ENCODE measurements around the gene MRTFA. TPM values are rescaled to one million over a fixed set of nuclear protein-coding genes. Genes with fewer than 3 reads are reported as not detected.
"Not testable (repeated sequence)": the region's sequence is repeated elsewhere in the genome, so short reads cannot be mapped to it uniquely, and the experiment has no call there.

The MRTFA gene
- total RNA-seq, 1 donor from 2014 or later = 26.7 TPM

DNA sequence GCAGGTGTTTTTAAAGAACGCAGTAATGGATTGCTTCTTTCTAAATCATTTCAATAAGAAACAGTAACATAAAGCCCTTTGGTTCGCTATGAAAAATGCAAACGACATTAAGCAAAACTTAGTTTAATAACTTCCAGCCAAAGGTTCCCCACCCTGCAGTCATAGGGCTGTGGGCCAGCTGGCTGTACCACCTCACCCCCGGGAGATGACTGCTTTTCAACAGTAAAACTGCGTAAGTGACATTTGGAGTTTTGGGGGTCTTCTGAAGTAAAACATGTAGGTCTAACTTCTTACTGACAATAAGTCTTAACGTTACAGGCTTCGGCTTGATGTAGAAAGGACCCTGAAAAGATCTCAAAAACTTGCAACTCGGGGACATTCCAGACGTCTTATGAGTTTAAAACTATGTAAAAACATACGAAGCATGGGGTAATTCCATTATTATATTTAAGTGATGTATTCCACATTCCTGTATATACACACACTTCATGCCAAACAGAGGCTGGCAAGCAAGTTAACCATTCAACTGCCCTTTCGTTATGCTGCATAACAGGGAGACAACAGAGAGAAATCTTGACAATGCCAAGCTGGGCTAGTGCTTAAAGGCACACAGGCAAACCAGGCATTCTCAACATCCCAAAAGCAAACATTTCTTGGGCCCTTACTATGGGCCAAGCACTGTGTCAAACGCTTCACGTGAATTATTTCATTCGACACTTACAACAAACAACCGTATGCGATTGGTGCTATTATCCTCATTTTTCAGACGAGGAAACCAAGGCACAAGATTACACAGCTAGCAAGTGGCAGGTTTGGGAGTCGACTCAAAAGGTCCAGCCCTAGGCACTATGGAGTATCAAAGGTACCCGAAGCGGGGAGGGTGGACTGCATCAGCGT is 1.2 kb downstream of the MRTFA start:
- ATAC-seq = no peak
- peak; percentile 75 for DNase-seq (ENCODE audit: missing footprints)
- intact Hi-C loops (cut with DNase I) = loop anchor here (5.0 kb wide), 2 partner anchors 38 to 123 kb away; no protein-coding TSS in a partner anchor

GRCh38 chr22:40634119-40634903 is 2.2 kb downstream of the MRTFA start:
- intact Hi-C loops (cut with DNase I) = no loop called here
- DNase-seq (ENCODE audit: missing footprints) (no peak), ATAC-seq (no peak)

DNA sequence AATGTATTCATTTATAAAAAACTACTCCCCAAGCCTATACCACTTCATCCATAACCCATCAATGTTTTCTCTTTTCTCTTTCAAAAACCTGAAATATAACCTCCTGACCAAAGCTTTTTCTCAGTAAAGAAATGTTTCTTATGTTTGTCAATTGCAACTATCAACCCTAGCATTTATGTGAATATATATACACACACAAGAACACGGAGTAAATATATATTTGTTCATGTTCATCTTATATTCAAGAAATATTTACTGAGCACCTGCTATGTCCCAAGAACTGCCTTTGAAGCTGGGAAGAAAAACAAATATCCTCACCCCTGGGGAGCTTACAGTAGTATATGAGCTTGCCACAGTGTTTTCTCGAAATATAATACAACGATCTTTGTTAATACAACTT is 3.5 kb downstream of the MRTFA start:
- no peak for ATAC-seq
- no peak for DNase-seq (ENCODE audit: missing footprints)
- intact Hi-C loops (cut with DNase I) = no loop called here

DNA sequence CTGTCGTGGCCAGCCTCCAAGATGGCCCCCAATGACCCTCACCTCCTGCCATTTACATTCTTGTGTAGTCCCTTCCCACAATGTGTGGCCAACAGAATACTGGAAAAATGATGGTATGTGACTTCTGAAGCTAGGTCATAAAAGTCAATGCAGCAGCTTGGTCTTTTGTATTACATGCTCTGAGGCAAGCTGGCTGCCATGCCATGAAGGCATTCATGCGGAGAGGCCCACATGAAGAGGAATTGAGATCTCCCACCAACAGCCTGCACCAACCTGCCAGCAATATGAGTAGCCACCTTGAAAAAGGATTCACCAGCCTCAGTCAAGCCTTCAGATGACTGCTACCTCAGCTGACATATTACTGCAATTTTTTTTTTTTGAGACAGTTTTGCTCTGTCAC is 4.6 kb downstream of the MRTFA start:
- ATAC-seq (no peak), DNase-seq (ENCODE audit: missing footprints) (no peak)
- intact Hi-C loops (cut with DNase I) = no loop called here

DNA sequence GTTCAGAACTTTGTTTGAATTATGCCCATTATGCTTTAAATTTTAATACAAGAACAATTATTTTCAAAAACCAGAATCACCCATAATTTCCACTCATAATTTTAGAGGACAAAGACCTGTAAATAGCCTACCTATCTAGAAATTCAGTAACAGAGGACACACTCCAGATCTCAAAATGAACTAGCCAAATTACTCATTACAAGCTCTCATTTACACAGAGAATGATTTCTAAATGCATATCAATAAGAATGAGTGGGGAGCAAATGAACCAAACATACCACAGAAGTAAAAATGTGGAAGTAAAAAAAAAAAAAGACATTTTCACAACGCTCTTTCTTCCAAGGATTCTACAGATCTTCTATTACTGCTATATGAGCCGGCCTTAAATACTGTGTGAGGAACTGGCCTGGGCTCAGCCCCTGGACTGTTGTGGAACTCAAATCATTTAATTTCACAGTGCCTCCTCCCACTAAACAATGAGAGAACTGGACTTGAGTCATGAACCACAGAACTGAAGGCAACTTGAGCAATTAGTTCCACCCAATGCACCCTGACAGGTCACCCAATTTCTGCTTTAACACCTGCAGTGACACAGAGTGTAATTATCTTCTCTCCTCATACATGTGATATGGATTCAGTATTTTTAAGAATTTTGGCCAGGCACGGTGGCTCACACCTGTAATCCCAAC is 8.0 kb downstream of the MRTFA start:
- DNase-seq (ENCODE audit: missing footprints) = no peak
- intact Hi-C loops (cut with DNase I) = no loop called here
- ATAC-seq = no peak

DNA sequence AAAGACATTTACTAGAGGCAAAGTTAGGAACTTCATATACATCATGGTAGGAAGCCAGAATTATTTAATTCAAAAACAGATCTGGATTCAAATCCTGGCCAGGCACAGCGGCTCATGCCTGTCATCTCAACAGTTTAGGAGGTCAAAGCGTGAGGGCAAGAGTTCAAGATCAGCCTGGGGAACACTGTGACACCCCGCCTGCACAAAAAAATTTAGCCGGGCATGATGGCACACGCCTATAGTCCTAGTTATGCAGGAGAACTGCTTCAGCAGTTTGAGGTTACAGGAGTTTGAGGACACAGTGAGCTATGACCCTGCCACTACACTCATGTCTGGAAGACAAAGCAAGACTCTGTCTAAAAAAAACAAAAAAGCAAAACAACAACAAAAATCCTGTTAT is 8.9 kb downstream of the MRTFA start:
- intact Hi-C loops (cut with DNase I) = no loop called here
- ATAC-seq (peak; percentile 36), DNase-seq (ENCODE audit: missing footprints) (no peak)

DNA sequence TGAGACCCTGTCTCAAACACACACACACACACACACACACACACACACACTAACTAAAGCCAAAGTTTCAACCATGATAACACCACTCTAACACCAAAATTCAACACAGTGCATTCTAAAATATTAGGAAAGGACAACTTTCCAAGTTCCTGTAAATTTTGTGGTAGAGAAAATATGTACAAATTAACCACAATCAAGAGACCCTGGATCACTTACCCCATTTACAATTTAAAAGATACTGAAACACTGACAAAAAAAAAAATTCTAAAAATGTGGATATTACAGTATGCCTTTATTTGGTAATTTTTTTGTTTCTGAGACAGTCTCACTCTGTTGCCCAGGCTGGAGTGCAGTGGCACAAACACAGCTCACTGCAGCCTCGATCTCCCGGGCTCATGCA is 9.7 kb downstream of the MRTFA start:
- DNase-seq (ENCODE audit: missing footprints) (no peak), ATAC-seq (no peak)
- intact Hi-C loops (cut with DNase I) = no loop called here

GRCh38 chr22:40625794-40626193 is 10.7 kb downstream of the MRTFA start:
- ATAC-seq; intact Hi-C loops (cut with DNase I); DNase-seq (ENCODE audit: missing footprints): not testable (repeated sequence)

DNA sequence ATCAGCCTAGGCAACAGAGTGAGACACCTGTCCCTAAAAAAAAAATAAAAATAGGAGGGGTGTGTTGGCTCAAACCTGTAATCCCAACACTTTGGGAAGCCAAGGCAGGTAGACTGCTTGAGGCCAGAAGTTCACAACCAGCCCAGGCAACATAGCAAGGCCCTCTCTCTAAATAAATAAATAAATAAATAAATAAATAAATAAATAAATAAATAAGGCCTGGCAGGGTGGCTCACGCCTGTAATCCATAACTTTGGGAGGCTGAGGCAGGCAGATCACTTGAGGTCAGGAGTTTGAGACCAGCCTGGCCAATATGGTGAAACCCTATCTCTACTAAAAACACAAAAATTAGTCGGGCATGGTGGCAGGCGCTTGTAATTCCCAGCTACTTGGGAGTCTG is 11.2 kb downstream of the MRTFA start:
- DNase-seq (ENCODE audit: missing footprints); ATAC-seq: not testable (repeated sequence)

GRCh38 chr22:40624770-40625169 is 11.7 kb downstream of the MRTFA start:
- intact Hi-C loops (cut with DNase I) = no loop called here
- ATAC-seq (no peak), DNase-seq (ENCODE audit: missing footprints) (no peak)

More for the DNA sequence above, 11.2 kb downstream of the MRTFA start:
- intact Hi-C loops (cut with DNase I) = not testable (repeated sequence)

- intact Hi-C loops (cut with DNase I) = no loop called here
- ATAC-seq (no peak), DNase-seq (ENCODE audit: missing footprints) (no peak)
Measured at GRCh38 chr22:40621309-40622151, 15.0 kb downstream of the MRTFA start.

- DNase-seq (ENCODE audit: missing footprints) (no peak), ATAC-seq (no peak)
- intact Hi-C loops (cut with DNase I) = no loop called here
Measured at GRCh38 chr22:40620464-40621046, 16.0 kb downstream of the MRTFA start.

DNA sequence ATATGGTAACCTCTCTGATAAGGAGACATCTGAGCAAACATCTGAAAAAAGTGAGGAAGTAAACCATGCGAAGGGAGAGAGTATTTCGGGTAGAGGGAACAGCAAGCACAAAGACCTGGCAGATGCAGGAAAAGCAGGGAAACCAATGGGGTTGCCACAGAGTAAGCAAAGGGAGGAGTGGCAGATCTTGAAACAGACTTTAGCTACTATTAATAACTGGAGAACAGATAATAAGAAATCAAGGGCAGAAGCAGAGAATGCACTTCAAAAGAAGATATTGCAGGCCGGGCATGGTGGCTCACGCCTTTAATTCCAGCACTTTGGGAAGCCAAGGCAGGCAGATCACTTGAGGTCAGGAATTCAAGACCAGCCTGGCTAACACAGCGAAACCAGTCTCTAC is 18.1 kb downstream of the MRTFA start:
- ATAC-seq (peak; percentile 43), DNase-seq (ENCODE audit: missing footprints) (no peak)
- intact Hi-C loops (cut with DNase I) = no loop called here

GRCh38 chr22:40616578-40616977 is 19.9 kb downstream of the MRTFA start:
- intact Hi-C loops (cut with DNase I) = no loop called here
- DNase-seq (ENCODE audit: missing footprints) (no peak), ATAC-seq (no peak)

DNA sequence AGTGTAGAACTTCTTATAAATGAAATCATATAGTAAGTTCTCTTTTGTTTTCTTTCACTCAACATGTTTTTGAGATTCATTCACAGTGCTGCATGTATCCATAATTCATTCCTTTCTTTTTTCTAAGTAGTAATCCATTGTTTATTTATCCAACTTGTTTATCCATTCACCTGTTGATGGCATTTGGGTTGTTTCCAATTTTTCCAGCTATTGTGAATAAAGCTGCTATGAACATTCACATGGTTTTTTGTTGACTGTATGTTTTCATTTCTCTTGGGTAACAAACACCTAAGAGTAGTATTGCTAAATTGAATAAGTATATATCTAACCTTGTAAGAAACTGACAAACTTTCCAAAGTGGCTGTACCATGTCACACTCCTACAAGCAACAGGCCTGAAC is 23.5 kb downstream of the MRTFA start:
- ATAC-seq (no peak), DNase-seq (ENCODE audit: missing footprints) (no peak)
- intact Hi-C loops (cut with DNase I) = no loop called here

DNA sequence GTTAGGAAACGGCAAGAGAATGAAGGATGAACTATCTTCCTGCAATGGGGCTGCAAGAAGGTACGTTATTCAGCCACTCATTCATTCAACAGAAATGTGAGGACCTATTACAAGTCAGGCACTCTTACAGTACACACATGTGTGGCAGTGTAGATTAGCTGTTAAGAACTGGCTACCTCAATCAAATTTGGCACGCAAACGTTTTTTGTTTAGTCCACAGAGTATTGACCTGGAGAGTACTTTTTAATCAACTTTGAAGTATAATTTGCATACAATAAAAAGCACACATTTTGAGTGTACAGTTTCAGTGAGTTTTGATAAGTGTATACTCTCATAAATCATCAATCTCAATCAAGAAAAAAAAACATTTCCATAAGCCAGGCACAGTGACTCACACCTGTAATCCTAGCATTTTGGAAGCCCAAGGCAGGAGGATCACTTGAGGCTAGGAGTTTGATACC is 24.2 kb downstream of the MRTFA start:
- ATAC-seq = no peak
- DNase-seq (ENCODE audit: missing footprints) = no peak
- intact Hi-C loops (cut with DNase I) = no loop called here

DNA sequence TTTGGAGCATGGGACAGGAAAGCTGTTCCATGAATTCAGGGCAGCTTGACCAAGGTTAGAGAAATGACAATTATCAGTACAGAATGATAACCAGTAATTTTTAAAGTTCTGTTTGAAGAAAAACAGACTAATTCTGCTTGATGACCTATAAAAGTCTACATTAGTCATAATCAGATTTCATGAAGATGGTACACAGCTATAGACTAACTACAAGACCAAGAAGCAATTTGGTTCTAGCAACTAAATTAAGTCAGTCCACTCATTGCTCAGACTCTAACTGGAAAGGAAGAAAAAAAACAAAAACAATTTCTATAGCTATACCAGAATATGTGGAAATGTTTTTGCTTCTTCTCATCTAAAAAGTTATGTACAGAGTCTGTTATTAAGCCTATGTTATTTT is 24.9 kb downstream of the MRTFA start:
- ATAC-seq (no peak), DNase-seq (ENCODE audit: missing footprints) (no peak)
- intact Hi-C loops (cut with DNase I) = no loop called here

DNA sequence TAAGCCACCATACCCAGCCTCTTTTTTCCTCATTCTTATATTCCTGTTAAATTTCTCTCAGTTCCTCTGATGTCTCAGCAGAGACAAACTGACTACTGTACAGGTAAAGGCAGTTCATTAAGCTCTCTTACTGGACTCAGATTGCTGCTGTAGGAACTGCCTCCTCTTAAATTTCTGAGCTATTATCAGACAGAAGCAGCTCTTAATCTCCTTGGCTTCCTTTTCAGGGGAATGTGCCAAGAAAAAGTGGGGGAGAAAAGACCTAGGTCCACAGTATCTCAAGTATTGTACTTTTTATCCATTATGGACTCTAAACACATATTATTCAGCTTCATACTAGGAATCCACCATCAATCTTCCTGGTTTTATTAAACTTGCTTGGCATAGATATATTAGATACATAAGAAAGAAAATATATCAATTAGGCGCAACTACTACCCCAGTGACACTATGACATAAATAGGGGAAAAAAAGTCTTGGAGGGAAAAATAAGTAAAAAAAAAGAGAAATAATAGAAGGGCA is 26.1 kb downstream of the MRTFA start:
- no peak for DNase-seq (ENCODE audit: missing footprints)
- intact Hi-C loops (cut with DNase I) = no loop called here
- no peak for ATAC-seq
